ENCODE measurements around the gene THY1.

Gene THY1

GRCh38 chr11:119412072-119412471, 10.9 kb downstream of the THY1 start:
- no peaks in the 10 kb centered on the region for H3K79me2 ChIP-seq (ENCODE audit: insufficient read depth, low read length)
- no peaks in the 10 kb centered on the region for H3K9me3 ChIP-seq (ENCODE audit: low read length)
- H3K4me3 ChIP-seq (ENCODE audit: low read depth, low read length, poor library complexity, severe bottlenecking), result no peak overlapping the region
- H4K20me1 ChIP-seq (ENCODE audit: insufficient read depth, low read length), result no peaks in the 10 kb centered on the region
- no peaks in the 10 kb centered on the region for H3K36me3 ChIP-seq (ENCODE audit: insufficient read depth, low read length)
- no peak overlapping the region for H3K9ac ChIP-seq (ENCODE audit: low read length)
- no peak for TF ChIP-seq CTCF (IDR thresholded peaks at IDR 0.05; ENCODE audit: low read length)
- H2AFZ ChIP-seq (ENCODE audit: low read length), result no peak overlapping the region
- H3K9me2 ChIP-seq (ENCODE audit: low read depth, low read length), result no peaks in the 10 kb centered on the region
- H3K27ac ChIP-seq (ENCODE audit: low read depth, low read length, poor library complexity, severe bottlenecking), result no peak overlapping the region
- H3K27me3 ChIP-seq (ENCODE audit: insufficient read depth, low read length), result no peaks in the 10 kb centered on the region
- H3K4me1 ChIP-seq (ENCODE audit: insufficient read depth, low read length, severe bottlenecking), result no peaks in the 10 kb centered on the region
- no peak overlapping the region for H3K4me2 ChIP-seq (ENCODE audit: low read length)
- H3F3A ChIP-seq (ENCODE audit: insufficient read depth, low read length), result no peaks in the 10 kb centered on the region

GRCh38 chr11:119410501-119410900, 12.5 kb downstream of the THY1 start:
- Histone ChIP-seq H3K79me2 (ENCODE audit: insufficient read depth, low read length) (no peaks in the 10 kb centered on the region), H3F3A (ENCODE audit: insufficient read depth, low read length) (no peaks in the 10 kb centered on the region), H3K4me1 (ENCODE audit: insufficient read depth, low read length, severe bottlenecking) (no peaks in the 10 kb centered on the region), H3K9me2 (ENCODE audit: low read depth, low read length) (no peaks in the 10 kb centered on the region), H3K27me3 (ENCODE audit: insufficient read depth, low read length) (no peaks in the 10 kb centered on the region), H3K9me3 (ENCODE audit: low read length) (no peaks in the 10 kb centered on the region), H3K27ac (ENCODE audit: low read depth, low read length, poor library complexity, severe bottlenecking) (no peak overlapping the region), H3K4me2 (ENCODE audit: low read length) (no peak overlapping the region), H3K9ac (ENCODE audit: low read length) (no peak overlapping the region), H4K20me1 (ENCODE audit: insufficient read depth, low read length) (no peaks in the 10 kb centered on the region), H3K4me3 (ENCODE audit: low read depth, low read length, poor library complexity, severe bottlenecking) (no peak overlapping the region), H3K36me3 (ENCODE audit: insufficient read depth, low read length) (no peaks in the 10 kb centered on the region), H2AFZ (ENCODE audit: low read length) (no peak overlapping the region)
- TF ChIP-seq CTCF (IDR thresholded peaks at IDR 0.05; ENCODE audit: low read length) (no peak), EZH2 (IDR thresholded peaks at IDR 0.05; ENCODE audit: borderline replicate concordance, low read length) (no peak)

- H3K9me3 ChIP-seq (ENCODE audit: low read length), result no peaks in the 10 kb centered on the region
These were observed 13.2 kb downstream of the THY1 start for GRCh38 chr11:119409731-119410130.

More at GRCh38 chr11:119409731-119410130, 13.2 kb downstream of the THY1 start:
- H3K27ac ChIP-seq (ENCODE audit: low read depth, low read length, poor library complexity, severe bottlenecking), result no peak overlapping the region
- H2AFZ ChIP-seq (ENCODE audit: low read length), result no peak overlapping the region
- H3K36me3 ChIP-seq (ENCODE audit: insufficient read depth, low read length), result no peaks in the 10 kb centered on the region
- H3K79me2 ChIP-seq (ENCODE audit: insufficient read depth, low read length), result no peaks in the 10 kb centered on the region
- H3K4me2 ChIP-seq (ENCODE audit: low read length), result no peak overlapping the region
- TF ChIP-seq EZH2 (IDR thresholded peaks at IDR 0.05; ENCODE audit: borderline replicate concordance, low read length) (no peak), CTCF (IDR thresholded peaks at IDR 0.05; ENCODE audit: low read length) (no peak)
- no peak overlapping the region for H3K4me3 ChIP-seq (ENCODE audit: low read depth, low read length, poor library complexity, severe bottlenecking)
- no peaks in the 10 kb centered on the region for H3F3A ChIP-seq (ENCODE audit: insufficient read depth, low read length)
- H4K20me1 ChIP-seq (ENCODE audit: insufficient read depth, low read length), result no peaks in the 10 kb centered on the region
- no peaks in the 10 kb centered on the region for H3K9me2 ChIP-seq (ENCODE audit: low read depth, low read length)
- no peaks in the 10 kb centered on the region for H3K4me1 ChIP-seq (ENCODE audit: insufficient read depth, low read length, severe bottlenecking)
- H3K27me3 ChIP-seq (ENCODE audit: insufficient read depth, low read length), result no peaks in the 10 kb centered on the region
- H3K9ac ChIP-seq (ENCODE audit: low read length), result no peak overlapping the region

Data from OCI-LY1 (cell line).